GM19324 (cell line): ENCODE measurements around the gene P2RY12.

ENCODE experiments used
- ATAC-seq: cut with Tn5 transposase; IDR thresholded peaks from one replicate; pipeline ENCODE4 v1.9.1; 2021; ENCODE audit warnings: mild to moderate bottlenecking, moderate library complexity; ENCODE audit not compliant: unreplicated experiment, low FRiP score

The P2RY12 gene

DNA sequence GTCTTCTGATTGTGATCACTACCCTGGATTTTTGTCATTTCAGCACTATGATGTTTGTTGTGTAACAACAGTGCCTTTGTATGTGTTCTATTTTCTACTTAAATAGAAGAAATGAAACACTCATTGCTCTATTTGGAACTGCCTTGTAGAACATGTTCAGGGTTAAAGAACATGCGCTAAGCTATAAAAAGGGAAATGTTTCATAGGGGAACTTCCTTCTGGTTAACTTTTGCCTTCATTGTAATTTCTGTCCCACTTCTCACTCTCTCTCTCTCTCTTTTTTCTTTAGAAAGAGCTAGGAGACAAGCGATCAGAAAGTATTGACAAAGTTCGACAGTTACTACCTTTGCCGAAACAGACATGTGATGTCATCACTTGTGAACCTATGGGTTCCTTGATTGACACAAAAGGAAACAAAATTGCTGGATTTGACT, at the start of gene P2RY12:
P2RY12 (minus strand) TSS at position 13 of the 434 bp plus-strand sequence. CDS start 45,908 bp downstream, outside the sequence.
- no peak for ATAC-seq

DNA sequence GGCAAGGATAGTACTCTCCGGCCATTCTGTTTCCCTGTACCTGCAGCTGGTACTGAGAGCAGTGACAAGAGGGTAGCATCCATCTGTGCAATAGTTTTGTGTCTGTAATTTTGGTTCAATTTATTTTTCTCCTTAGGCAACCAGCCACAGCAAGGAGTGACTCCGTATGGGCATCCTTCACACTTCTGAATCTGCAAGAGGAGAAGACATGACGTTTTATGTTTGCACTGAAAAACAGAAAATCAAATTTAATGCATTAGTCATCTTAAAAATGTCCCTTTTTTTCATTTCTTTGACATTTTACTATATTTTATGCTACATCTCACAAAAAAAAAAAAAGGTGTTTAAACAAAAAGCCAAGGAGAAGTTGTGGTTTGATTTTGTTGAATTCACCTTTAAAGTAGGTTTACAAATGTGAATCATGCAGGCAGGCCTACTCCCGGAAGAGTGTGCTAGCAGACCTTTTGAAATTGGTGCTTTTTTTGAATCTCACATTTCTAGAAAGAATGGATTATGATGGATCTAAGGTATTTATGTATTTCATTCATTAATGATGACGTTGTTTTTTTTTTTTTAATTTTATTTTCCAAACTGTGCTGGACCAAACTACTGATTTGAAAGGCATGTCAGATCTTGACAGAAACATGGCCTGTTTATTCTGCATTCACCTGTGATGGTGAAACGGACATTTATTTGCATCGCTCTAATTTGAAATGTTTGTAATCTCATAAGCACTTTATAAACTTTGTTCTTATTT, 48.2 kb upstream of the P2RY12 start:
- ATAC-seq: no peak

DNA sequence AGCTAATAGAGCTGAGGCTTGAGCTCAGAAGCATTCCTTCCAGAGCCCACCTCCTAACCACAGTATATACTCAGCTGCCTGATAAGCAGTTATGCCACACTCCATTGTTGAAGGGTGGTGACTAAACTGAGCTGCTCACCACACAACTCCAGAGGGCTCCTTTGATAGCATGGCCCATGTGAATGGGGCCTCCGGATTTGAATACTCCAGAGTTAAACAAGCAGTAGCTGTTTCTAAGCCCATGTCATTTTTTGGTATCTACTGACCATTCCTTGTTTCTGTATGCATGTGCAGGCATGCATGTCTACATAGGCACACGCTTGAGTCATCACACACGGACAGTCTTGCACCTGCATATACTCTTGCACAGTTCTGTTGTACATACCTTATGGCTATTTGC, 47.4 kb upstream of the P2RY12 start:
- no peak for ATAC-seq

DNA sequence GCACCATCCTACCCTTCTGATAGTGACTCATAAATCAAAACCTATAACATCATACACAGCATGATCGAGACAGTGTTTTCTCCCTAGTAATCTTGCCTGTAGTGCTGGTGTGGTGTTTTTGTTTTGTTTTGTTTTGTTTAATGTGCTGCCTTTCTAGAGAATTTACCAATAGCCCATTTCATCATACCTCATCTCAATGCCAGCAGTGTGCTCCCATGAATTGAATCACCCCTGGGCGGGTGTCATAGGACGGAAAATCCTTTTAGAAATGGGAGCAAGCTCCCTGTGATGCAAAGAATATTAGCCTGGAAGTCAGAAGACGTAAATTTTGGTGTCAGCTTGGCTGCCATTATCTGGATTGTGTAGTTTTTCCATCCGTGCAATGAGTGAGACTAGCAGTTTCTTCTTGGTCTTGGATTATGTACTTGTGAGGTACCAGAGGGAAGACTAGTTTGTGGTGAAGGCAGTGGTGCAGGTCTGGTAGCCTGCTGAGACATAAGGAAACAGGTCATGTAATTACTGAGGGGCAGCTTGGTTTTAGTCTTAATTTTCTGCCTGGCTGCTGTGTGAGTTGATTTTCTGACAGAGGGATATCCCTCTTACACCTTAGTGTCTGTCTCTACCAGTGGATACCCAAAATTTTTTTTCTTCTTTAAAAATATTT, 46.4 kb upstream of the P2RY12 start:
- no peak for ATAC-seq

DNA sequence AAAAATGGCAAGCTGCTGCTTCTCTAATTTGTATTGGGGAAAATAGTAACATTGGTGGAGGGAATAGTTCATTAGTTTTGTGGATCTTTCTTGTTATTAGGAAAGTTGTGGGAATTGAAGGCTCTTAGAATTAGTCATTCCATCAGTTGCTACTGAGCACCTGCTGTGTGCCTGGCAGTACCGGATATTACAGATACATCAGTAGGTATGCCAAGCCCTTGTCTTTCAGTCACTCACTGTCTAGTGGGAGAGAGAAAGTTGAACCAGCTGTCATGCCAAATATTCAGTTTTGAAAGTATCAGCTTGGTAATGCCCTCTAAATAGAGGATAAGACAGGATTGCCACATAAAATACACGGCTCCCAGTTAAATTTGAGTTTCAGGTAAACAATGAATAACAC, 43.8 kb upstream of the P2RY12 start:
- ATAC-seq: no peak

DNA sequence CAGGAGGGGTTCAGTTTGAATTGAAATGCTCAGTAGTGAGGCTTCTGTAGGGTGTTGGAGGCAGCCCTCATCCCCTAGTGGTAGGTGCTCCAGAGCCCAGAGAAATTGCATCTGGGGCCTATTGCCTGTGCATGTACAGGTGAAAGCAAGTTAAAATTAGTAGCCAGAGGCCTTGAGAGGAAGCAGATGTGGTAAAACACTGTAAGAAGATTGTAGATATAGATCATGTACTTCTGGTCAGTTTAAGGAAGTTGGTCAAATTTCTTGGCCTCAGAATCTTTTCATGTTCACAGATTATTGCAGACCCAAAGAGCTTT, 41.7 kb upstream of the P2RY12 start:
- ATAC-seq: peak; percentile 66

DNA sequence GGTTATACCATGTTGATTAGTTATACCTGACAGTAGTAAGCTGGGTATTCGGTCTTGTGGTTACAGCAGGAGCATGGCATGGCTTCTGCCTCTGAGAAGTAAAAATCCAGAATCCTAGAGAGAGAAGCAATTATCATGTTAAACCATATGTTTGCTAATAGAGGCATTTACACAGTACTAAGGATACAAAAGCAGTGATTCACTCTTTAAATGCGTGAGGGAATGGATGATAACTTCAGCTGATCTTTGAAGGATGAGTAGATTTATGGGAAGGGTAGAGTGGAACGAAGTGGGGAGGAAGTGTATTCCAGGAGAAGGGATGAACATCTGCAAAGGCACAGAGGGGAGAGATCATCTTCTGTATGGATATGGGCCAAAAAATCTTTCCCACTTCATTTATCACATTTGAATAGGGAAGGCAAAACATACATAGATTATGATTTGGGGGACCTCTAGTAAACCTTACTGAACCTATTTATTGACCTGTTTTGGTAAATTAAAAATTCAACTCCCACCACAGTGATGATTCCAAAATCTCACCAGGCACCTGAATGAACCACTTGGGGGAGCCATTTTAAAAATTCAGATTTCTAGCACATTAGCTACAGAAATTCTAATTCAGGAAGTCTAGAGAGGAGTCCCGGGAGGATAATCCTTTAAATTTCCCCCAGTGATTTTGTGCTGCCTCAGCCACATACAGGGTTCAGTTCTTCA, 41.2 kb upstream of the P2RY12 start:
- peak; percentile 11 for ATAC-seq

DNA sequence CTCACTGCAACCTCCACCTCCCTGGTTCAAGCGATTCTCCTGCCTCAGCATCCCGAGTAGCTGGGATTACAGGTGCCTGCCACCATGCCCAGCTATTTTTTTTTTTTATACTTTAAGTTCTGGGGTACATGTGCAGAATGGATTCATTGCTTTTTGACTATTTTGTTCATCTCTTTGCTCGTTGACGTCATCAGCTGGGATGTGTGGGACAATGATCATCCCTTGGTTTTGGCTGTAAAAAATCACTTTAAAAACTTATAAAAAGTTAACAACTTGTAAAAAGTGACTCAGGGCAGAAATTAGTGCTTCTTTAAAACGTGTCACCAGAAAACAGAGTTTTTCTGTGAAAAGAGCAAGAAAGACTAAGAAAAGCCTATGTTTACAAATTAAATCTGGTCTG, 38.5 kb upstream of the P2RY12 start:
- ATAC-seq: no peak

DNA sequence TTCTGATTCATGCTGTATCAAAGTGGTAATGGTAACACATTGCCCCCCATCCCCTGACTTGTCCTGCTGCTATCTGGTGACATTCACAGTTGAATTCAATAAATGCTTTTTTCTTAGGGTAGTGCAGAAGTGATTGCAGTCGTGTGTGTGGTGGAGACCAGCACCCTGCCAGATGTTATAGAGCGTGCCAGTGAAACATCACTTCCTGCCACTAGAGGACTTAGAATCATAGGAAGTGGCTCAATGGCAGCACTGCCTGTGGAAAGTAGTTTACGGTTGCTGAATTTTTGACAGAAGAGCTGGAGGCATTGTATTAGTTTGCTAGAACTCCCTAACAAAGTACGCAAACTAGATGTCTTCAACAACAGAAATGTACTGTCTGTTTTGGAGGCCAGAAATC, 37.4 kb upstream of the P2RY12 start:
- no peak for ATAC-seq

DNA sequence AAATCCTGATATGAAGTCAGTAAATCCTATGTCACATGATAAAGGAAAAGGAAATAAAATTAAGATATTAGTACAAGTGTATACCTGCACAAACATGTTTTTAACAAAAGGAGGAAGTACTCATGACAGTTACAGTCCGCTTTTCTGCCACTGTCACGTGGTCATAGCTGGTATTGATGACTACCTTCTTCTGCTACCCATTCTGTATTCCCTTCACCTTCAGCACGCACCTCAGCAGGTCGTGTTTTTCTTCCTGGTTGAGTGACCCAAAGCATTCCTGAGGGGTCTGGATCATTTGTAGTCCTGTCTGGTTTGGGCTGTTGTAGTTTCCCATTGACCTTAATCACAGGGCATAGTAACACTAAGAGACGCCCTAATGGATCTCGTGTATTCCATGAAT, 35.3 kb upstream of the P2RY12 start:
- ATAC-seq: no peak

DNA sequence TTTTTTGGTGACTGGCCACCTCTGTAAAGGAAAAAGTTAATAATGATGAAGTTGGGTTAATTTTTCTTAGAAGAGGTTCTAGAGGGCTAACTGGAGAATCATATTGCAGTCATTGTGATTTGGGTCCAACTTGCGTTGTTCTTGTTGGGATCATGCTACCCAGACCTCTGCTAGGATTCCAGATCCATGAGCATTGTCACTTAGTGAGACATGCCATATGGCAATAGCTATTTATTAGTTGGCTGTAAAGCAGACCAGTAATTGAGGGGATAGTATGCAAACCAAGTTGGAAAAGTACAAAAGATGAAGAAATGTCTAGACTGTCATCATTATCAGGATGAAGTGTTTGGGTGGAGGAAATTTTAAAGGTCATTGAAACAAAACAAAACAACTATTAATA, 30.7 kb upstream of the P2RY12 start:
- ATAC-seq: no peak

DNA sequence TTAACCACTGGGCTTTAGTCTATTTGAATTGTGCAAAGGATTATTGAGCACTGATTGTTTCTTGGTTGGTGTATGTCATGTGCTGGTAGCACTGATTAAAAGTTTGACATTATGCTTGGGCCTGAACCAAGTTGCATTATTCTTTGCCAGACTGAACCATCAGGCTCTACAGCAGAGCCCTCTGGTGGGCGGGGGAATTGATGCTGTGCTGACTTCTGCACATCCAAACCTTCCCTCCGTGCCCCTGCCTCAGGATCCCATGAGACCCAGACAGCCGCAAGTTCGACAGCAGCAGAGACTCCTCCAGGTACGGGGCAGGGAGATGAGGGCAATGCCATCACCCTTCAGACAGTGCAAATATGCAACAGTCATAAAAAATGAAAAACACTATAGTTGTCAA, 28.4 kb upstream of the P2RY12 start:
- ATAC-seq: no peak

DNA sequence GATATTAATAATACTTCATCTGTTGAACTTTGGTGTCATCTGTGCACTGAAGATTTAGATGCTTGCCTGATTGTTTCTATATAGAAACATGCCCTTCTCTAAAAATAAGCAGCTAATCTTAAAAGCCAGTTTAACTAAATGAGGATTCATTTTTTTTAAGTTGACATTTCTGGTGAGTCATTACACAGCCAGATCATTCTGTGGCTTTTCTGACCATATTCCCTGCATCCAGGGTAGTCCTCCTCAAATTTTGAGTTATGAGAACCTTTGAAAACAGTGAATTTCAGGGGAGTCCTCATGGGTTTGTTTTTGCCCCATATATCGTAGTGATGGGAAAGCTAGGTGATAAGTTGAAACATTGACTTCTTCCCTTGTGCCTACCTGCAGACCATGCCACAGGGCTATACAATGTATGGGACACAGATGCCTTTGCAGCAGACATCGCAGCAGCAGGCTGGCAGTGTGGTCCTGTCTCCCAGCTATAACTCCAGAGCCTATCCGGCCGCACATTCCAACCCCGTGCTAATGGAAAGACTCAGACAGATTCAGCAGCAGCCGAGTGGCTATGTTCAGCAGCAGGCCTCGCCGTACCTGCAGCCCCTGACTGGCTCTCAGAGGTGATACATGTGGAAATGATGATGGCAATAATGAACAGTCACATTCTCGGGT, 26.5 kb upstream of the P2RY12 start:
- no peak for ATAC-seq

DNA sequence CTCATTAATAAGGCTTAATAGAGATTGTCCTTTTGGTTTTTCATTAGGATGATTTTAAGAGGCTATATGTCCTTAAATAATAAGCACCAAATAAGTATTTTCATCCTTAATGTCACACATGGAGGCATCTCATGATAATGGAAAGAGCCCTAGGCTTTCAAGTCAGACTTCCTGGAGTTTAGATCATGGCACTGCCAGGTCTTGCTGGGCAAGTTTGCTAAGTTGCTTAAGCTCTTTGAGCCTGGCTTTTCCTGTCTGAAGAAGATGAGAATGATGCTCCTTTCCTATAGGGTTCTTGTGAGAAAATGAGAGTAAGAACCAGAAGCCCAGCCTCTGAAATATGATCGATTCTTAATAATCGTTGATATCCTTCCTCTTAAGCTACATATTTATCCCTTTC, 23.4 kb upstream of the P2RY12 start:
- ATAC-seq: no peak

DNA sequence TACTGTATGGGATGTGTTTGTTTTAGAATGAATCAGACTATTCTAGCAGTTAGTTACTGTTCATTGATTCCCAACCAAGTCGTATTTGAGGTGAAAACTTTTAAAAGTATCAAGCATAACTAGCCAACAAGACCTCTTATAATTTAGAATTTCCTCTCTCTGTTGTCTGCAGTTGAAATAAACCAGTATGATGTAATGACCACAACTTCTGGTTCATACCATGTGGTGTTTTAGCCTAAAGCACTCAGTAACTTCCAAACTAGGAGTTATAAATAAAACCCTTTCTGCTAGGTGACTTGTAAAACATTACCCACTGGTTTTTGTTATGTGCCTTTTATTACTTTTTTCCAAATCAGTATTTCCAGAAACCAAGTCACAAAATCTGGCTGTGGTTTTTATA, 19.8 kb upstream of the P2RY12 start:
- ATAC-seq: no peak

DNA sequence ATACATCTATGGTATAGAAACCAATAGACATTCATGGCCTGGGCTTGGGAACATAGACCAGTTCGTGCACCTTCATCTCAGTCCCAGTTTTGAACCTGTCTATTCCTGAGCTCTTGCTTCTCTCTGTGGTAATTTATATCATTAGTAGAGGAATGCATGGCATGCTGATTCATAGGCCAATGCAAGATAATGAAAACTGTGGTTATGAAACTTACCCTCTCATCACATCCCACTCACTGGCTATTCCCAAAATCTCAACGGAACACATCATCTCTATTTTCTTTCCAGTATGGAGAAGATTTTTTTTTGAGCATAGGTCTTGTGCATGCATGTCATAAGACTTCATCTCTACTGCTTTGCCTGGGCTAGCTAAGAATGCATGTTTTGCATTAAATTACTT, 18.7 kb upstream of the P2RY12 start:
- ATAC-seq: no peak

DNA sequence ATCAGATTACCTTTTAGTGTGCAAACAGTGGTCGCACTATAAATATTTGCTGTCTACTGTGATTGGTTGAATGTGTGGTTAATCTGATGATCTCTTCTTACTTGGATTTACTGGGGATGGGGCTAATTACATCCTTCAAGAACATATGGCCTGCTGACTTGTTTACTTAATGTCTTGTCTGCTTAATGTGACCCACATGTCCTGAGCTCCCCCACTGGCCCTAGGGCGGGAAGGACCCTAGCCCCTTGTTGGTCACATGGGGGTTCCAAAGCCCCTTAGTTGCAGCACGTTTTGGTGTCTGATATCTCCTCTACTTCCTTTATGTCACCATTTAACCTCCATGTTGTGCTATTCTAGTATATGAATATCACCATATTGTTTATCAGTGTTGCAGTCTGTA, 17.8 kb upstream of the P2RY12 start:
- ATAC-seq: no peak

DNA sequence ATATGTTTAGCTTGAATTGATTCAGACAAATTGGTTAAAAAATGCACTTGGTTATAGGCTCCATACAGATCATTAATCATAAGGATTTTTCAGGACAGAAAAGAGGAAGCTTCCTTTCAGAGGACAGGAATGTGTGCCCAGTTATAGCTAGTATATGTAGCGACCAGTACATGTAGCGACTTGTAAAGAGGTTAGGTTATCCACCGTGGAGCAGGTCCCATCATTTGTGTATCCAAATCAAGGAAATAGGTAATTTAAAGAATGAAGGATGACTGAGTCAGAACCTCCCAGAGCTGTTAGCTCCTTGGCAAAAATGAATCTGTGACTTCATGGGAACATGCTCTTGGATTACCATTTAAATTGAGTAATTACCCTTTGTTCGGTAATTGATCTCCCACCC, 15.8 kb upstream of the P2RY12 start:
- no peak for ATAC-seq

DNA sequence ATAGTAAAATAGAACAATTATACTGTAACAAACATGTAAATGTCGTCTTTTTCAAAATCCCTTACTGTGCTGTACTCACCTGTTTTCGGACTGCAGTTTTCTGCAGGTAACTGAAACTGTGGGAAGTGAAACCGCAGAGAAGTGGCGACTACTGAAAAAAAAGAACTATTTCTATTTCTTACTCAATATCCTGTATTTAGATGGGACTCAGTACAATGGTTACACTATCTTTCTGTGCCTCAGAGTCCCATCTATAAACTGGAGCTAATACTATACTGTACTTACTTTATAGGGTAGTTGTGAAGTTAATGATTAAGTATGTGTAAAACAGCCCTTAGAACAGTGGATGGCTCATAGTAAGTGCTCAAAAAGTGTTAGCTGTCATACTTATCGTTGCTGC, 14.3 kb upstream of the P2RY12 start:
- ATAC-seq: no peak

DNA sequence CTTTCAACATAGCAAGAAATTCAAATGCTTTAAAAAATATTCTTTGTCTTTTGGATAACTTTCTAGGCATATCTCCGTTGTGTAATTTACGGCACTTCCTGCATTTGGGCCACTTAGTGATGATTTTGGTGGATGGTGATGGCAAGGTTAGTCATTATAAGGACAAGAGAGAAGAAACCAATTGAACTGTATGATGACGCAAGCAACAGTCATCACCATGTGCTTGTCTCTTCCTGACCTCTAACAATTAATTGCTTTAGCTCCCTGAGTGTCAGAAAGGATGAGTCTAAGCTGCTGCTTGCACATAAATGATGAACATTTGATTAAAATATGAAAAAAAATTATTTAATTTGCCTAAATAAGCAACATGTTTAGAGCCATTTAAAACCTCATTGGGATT, 11.3 kb upstream of the P2RY12 start:
- ATAC-seq: no peak

DNA sequence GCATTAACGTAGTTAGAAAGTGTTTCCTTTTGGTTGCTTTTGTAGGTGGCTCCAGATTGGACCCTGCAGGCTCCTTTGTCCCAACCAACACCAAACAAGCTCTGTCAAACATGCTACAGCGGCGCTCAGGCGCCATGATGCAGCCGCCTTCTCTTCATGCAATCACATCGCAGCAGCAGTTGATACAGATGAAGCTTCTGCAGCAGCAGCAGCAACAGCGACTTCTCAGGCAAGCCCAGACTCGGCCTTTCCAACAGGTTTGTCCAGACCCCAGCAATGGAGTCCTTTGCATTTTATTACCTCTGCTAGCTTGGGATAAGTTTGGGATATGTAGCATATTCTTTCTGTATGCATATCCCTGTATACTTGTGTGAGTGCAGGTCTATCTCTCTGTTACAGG, 10.1 kb upstream of the P2RY12 start:
- ATAC-seq: no peak
